WTC11 (cell line): ENCODE results near the gene TRPC3. TPM values are rescaled to one million over a fixed set of nuclear protein-coding genes. Genes with fewer than 3 reads are reported as not detected.

Experiments used
- ATAC-seq: fragments of 200-7000 bp; cut with Tn5 transposase; 2 replicates; pipeline ENCODE4 v1.10.0; 2021; ENCODE audit warnings: mild to moderate bottlenecking, moderate library complexity
- CTCF ChIA-PET: fragments of 300-600 bp; sonication (Branson Sonifier 250); formaldehyde crosslinking; loops from one replicate; lab custom pipeline; 2021; ENCODE audit warnings: antibody characterized with exemption; lab: Charles Lee
- POLR2A ChIA-PET: fragments of 350-600 bp; sonication (Branson Sonifier 250); formaldehyde crosslinking; loops from one replicate; lab custom pipeline; 2021; ENCODE audit warnings: antibody characterized with exemption; lab: Charles Lee
- DNase-seq: peaks from one replicate; pipeline ENCODE4 v3.0.0; 2021; ENCODE audit warnings: low spot score
- H3K27ac Mint-ChIP-seq: 2 replicates; pipeline ENCODE4 v1.8.0; 2021; ENCODE audit warnings: mixed read lengths
- H3K27me3 Mint-ChIP-seq: 2 replicates; pipeline ENCODE4 v1.8.0; 2021; ENCODE audit warnings: low read depth, mild to moderate bottlenecking, moderate library complexity, mixed read lengths
- H3K36me3 Mint-ChIP-seq: 2 replicates; pipeline ENCODE4 v1.8.0; 2021; ENCODE audit warnings: mixed read lengths
- H3K4me1 Mint-ChIP-seq: 2 replicates; pipeline ENCODE4 v1.8.0; 2022; ENCODE audit warnings: mixed read lengths
- H3K4me3 Mint-ChIP-seq: 2 replicates; pipeline ENCODE4 v1.8.0; 2021; ENCODE audit warnings: mild to moderate bottlenecking, moderate library complexity, mixed read lengths
- H3K9me3 Mint-ChIP-seq: 2 replicates; pipeline ENCODE4 v1.8.0; 2021; ENCODE audit warnings: mixed read lengths
- ATF2 ChIP-seq: sonication (generic); formaldehyde crosslinking; IDR thresholded peaks from 2 replicates; pipeline ENCODE4 v1.8.1; 2022; ENCODE audit warnings: low read depth, missing genetic modification reagents, borderline replicate concordance
- E2F4 ChIP-seq: sonication (generic); formaldehyde crosslinking; IDR thresholded peaks from 2 replicates; pipeline ENCODE4 v1.8.1; 2022; ENCODE audit warnings: low read depth, mild to moderate bottlenecking, moderate library complexity, missing genetic modification reagents, borderline replicate concordance
- FOXK1 ChIP-seq: sonication (generic); formaldehyde crosslinking; IDR thresholded peaks from 2 replicates; pipeline ENCODE4 v1.8.0; 2022; ENCODE audit warnings: mild to moderate bottlenecking, moderate library complexity, missing genetic modification reagents
- GRHL2 ChIP-seq: fragments of 250-450 bp; sonication (Bioruptor Pico); IDR thresholded peaks from 2 replicates; pipeline ENCODE4 v1.8.0; 2022; ENCODE audit warnings: mild to moderate bottlenecking, moderate library complexity; ENCODE audit not compliant: insufficient replicate concordance, severe bottlenecking
- GTF2I ChIP-seq: fragments of 250-450 bp; sonication (Bioruptor Pico); conservative IDR thresholded peaks from 2 replicates; pipeline ENCODE4 v1.4.0; 2021; ENCODE audit warnings: mild to moderate bottlenecking
- HMGXB4 ChIP-seq: sonication (generic); formaldehyde crosslinking; IDR thresholded peaks from 2 replicates; pipeline ENCODE4 v1.8.1; 2023; ENCODE audit warnings: mild to moderate bottlenecking, moderate library complexity, missing genetic modification reagents
- JAZF1 ChIP-seq: fragments of 250-450 bp; sonication (Bioruptor Pico); IDR thresholded peaks from 2 replicates; pipeline ENCODE4 v1.9.0; 2021; ENCODE audit warnings: moderate library complexity, mild to moderate bottlenecking, inconsistent platforms
- JUN ChIP-seq: sonication (generic); formaldehyde crosslinking; IDR thresholded peaks from 2 replicates; pipeline ENCODE4 v1.8.0; 2023; ENCODE audit warnings: mild to moderate bottlenecking, missing genetic modification reagents
- MXD4 ChIP-seq: fragments of 250-450 bp; sonication (Bioruptor Pico); IDR thresholded peaks from 2 replicates; pipeline ENCODE4 v1.8.0; 2021; ENCODE audit warnings: mild to moderate bottlenecking, moderate library complexity, borderline replicate concordance
- MYBL2 ChIP-seq: sonication (generic); formaldehyde crosslinking; IDR thresholded peaks from 2 replicates; pipeline ENCODE4 v1.8.1; 2023; ENCODE audit warnings: mild to moderate bottlenecking, moderate library complexity, missing genetic modification reagents
- NFYB ChIP-seq: sonication (generic); formaldehyde crosslinking; conservative IDR thresholded peaks from 2 replicates; pipeline ENCODE4 v1.8.0; 2022; ENCODE audit warnings: low read depth, missing genetic modification reagents
- NR2C2 ChIP-seq: sonication (generic); formaldehyde crosslinking; IDR thresholded peaks from 2 replicates; pipeline ENCODE4 v1.8.0; 2022; ENCODE audit warnings: mild to moderate bottlenecking, missing genetic modification reagents
- NR3C1 ChIP-seq: sonication (generic); formaldehyde crosslinking; conservative IDR thresholded peaks from 2 replicates; pipeline ENCODE4 v1.8.1; 2023; ENCODE audit warnings: low read depth, mild to moderate bottlenecking, missing genetic modification reagents
- PRDM15 ChIP-seq: sonication (generic); formaldehyde crosslinking; IDR thresholded peaks from 2 replicates; pipeline ENCODE4 v1.8.0; 2022; ENCODE audit warnings: missing genetic modification reagents
- RELA ChIP-seq: sonication (generic); formaldehyde crosslinking; IDR thresholded peaks from 2 replicates; pipeline ENCODE4 v1.8.1; 2022; ENCODE audit warnings: missing genetic modification reagents, mild to moderate bottlenecking, borderline replicate concordance
- RORB ChIP-seq: fragments of 250-450 bp; sonication (Bioruptor Pico); IDR thresholded peaks from 2 replicates; pipeline ENCODE4 v1.9.0; 2021; ENCODE audit warnings: mild to moderate bottlenecking
- SMAD3 ChIP-seq: sonication (generic); formaldehyde crosslinking; IDR thresholded peaks from 2 replicates; pipeline ENCODE4 v1.8.0; 2022; ENCODE audit warnings: missing genetic modification reagents, mild to moderate bottlenecking, borderline replicate concordance
- SMAD4 ChIP-seq: sonication (generic); formaldehyde crosslinking; IDR thresholded peaks from 2 replicates; pipeline ENCODE4 v1.8.0; 2022; ENCODE audit warnings: mild to moderate bottlenecking, missing genetic modification reagents
- ZBTB21 ChIP-seq: sonication (generic); formaldehyde crosslinking; IDR thresholded peaks from 2 replicates; pipeline ENCODE4 v1.8.1; 2023; ENCODE audit warnings: mild to moderate bottlenecking, missing genetic modification reagents, borderline replicate concordance
- ZNF121 ChIP-seq: sonication (generic); formaldehyde crosslinking; IDR thresholded peaks from 2 replicates; pipeline ENCODE4 v1.8.0; 2023; ENCODE audit warnings: missing genetic modification reagents
- ZNF219 ChIP-seq: sonication (generic); formaldehyde crosslinking; IDR thresholded peaks from 2 replicates; pipeline ENCODE4 v1.8.0; 2023; ENCODE audit warnings: missing genetic modification reagents, mild to moderate bottlenecking, borderline replicate concordance
- ZNF232 ChIP-seq: sonication (generic); formaldehyde crosslinking; IDR thresholded peaks from 2 replicates; pipeline ENCODE4 v1.8.0; 2022; ENCODE audit warnings: mild to moderate bottlenecking, missing genetic modification reagents
- ZNF416 ChIP-seq: fragments of 250-450 bp; sonication (Bioruptor Pico); IDR thresholded peaks from 2 replicates; pipeline ENCODE4 v1.9.0; 2021; ENCODE audit warnings: mild to moderate bottlenecking, inconsistent platforms
- total RNA-seq: library from RNA; stranded (reverse); gene quantifications from 3 replicates; pipeline ENCODE4 v1.2.3, GENCODE V29; 2021

The TRPC3 gene
- total RNA-seq, 1 experiment from 2014 or later: 0.26 TPM

GRCh38 chr4:121934635-121935034, 17.2 kb downstream of the TRPC3 start:
- peak; percentile 56 for ATAC-seq
- CTCF ChIA-PET: interaction anchor here (0.9 to 1.1 kb wide), 2 partner anchors 10 to 34 kb away, joined by 4 read pairs; no protein-coding TSS in a partner anchor

GRCh38 chr4:121932212-121932974, 19.5 kb downstream of the TRPC3 start:
- H3K9me3 Mint-ChIP-seq: no peaks in the 10 kb centered on the region
- ChIA-PET CTCF (interaction anchor here (1.2 kb wide), 1 partner anchor 32 kb away, joined by 3 read pairs; no protein-coding TSS in a partner anchor), POLR2A (no interaction called here)
- no peak for DNase-seq
- no peak for TF ChIP-seq NFYB
- no peaks in the 10 kb centered on the region for H3K4me1 Mint-ChIP-seq
- ATAC-seq: no peak
- H3K4me3 Mint-ChIP-seq: no peak overlapping the region
- no peak overlapping the region for H3K27ac Mint-ChIP-seq
- H3K36me3 Mint-ChIP-seq: no peaks in the 10 kb centered on the region
- H3K27me3 Mint-ChIP-seq: no peaks in the 10 kb centered on the region

More at GRCh38 chr4:121934635-121935034, 17.2 kb downstream of the TRPC3 start:
- Mint-ChIP-seq H3K27ac (no peak overlapping the region), H3K4me1 (0 out of 2 replicates have a peak, but pooled peaks cover 2% of the 10 kb centered on the region), H3K4me3 (no peak overlapping the region), H3K27me3 (no peaks in the 10 kb centered on the region), H3K9me3 (no peaks in the 10 kb centered on the region), H3K36me3 (no peaks in the 10 kb centered on the region)
- TF ChIP-seq ZBTB21 (CRISPR knock-in tag) (no peak), RELA (CRISPR knock-in tag) (no peak), JUN (no peak), PRDM15 (CRISPR knock-in tag) (no peak), ATF2 (CRISPR knock-in tag) (no peak), MYBL2 (CRISPR knock-in tag) (no peak), ZNF232 (CRISPR knock-in tag) (no peak), ZNF219 (CRISPR knock-in tag) (no peak), ZNF416 (CRISPR knock-in tag) (no peak), SMAD4 (CRISPR knock-in tag) (no peak), GRHL2 (CRISPR knock-in tag) (no peak), HMGXB4 (no peak)
- DNase-seq: peak; percentile 17
- POLR2A ChIA-PET: no interaction called here

GRCh38 chr4:121930304-121930703, 21.6 kb downstream of the TRPC3 start:
- CTCF ChIA-PET: interaction anchor here (1.6 kb wide), 1 partner anchor 14 kb away, joined by 3 read pairs; no protein-coding TSS in a partner anchor
- no peak for ATAC-seq
- H3K4me1 Mint-ChIP-seq: no peaks in the 10 kb centered on the region
- TF ChIP-seq SMAD3 (no peak), JAZF1 (CRISPR knock-in tag) (no peak), FOXK1 (no peak), ZNF121 (CRISPR knock-in tag) (no peak), GTF2I (CRISPR knock-in tag) (no peak), NR3C1 (CRISPR knock-in tag) (no peak), NR2C2 (no peak), MXD4 (no peak), RORB (CRISPR knock-in tag) (no peak), SMAD4 (CRISPR knock-in tag) (no peak), E2F4 (CRISPR knock-in tag) (no peak)

More at GRCh38 chr4:121930304-121930703, 21.6 kb downstream of the TRPC3 start:
- no peaks in the 10 kb centered on the region for H3K9me3 Mint-ChIP-seq
- H3K36me3 Mint-ChIP-seq: no peaks in the 10 kb centered on the region
- POLR2A ChIA-PET: no interaction called here
- H3K27ac Mint-ChIP-seq: no peak overlapping the region
- no peaks in the 10 kb centered on the region for H3K27me3 Mint-ChIP-seq
- no peak for DNase-seq
- no peak overlapping the region for H3K4me3 Mint-ChIP-seq
